ENCODE results near the gene KIF6.

The KIF6 gene

DNA sequence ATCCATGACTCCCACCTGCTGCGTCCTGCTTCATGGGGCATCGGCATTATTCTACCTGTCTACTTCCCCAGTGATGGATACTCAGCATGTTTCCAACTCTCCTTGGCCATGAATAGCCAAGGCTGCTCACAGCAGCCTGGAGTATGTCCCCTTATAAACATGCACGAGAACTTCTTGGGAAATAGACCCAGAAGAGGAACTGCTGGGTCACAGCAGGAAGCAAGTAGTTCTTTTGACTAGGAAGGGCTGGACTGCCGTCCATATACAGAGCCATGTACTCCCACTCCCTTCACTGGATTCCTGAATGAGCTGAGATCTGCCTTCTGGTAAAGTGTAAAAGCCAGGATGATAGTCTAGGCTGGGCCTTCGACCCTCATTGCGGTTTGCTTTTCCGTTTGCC lies 296.4 kb downstream of the KIF6 start (continued):
- TF ChIP-seq, protein P1, sequence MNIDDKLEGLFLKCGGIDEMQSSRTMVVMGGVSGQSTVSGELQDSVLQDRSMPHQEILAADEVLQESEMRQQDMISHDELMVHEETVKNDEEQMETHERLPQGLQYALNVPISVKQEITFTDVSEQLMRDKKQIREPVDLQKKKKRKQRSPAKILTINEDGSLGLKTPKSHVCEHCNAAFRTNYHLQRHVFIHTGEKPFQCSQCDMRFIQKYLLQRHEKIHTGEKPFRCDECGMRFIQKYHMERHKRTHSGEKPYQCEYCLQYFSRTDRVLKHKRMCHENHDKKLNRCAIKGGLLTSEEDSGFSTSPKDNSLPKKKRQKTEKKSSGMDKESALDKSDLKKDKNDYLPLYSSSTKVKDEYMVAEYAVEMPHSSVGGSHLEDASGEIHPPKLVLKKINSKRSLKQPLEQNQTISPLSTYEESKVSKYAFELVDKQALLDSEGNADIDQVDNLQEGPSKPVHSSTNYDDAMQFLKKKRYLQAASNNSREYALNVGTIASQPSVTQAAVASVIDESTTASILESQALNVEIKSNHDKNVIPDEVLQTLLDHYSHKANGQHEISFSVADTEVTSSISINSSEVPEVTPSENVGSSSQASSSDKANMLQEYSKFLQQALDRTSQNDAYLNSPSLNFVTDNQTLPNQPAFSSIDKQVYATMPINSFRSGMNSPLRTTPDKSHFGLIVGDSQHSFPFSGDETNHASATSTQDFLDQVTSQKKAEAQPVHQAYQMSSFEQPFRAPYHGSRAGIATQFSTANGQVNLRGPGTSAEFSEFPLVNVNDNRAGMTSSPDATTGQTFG (tag by site-specific recombination; IDR thresholded peaks at IDR 0.05; ENCODE audit: borderline replicate concordance) = no peak
- TF ChIP-seq ZNF324 (tag by site-specific recombination; IDR thresholded peaks at IDR 0.05) (no peak), KLF17 (tag by site-specific recombination; IDR thresholded peaks at IDR 0.05) (no peak)
- TF ChIP-seq, protein P2, sequence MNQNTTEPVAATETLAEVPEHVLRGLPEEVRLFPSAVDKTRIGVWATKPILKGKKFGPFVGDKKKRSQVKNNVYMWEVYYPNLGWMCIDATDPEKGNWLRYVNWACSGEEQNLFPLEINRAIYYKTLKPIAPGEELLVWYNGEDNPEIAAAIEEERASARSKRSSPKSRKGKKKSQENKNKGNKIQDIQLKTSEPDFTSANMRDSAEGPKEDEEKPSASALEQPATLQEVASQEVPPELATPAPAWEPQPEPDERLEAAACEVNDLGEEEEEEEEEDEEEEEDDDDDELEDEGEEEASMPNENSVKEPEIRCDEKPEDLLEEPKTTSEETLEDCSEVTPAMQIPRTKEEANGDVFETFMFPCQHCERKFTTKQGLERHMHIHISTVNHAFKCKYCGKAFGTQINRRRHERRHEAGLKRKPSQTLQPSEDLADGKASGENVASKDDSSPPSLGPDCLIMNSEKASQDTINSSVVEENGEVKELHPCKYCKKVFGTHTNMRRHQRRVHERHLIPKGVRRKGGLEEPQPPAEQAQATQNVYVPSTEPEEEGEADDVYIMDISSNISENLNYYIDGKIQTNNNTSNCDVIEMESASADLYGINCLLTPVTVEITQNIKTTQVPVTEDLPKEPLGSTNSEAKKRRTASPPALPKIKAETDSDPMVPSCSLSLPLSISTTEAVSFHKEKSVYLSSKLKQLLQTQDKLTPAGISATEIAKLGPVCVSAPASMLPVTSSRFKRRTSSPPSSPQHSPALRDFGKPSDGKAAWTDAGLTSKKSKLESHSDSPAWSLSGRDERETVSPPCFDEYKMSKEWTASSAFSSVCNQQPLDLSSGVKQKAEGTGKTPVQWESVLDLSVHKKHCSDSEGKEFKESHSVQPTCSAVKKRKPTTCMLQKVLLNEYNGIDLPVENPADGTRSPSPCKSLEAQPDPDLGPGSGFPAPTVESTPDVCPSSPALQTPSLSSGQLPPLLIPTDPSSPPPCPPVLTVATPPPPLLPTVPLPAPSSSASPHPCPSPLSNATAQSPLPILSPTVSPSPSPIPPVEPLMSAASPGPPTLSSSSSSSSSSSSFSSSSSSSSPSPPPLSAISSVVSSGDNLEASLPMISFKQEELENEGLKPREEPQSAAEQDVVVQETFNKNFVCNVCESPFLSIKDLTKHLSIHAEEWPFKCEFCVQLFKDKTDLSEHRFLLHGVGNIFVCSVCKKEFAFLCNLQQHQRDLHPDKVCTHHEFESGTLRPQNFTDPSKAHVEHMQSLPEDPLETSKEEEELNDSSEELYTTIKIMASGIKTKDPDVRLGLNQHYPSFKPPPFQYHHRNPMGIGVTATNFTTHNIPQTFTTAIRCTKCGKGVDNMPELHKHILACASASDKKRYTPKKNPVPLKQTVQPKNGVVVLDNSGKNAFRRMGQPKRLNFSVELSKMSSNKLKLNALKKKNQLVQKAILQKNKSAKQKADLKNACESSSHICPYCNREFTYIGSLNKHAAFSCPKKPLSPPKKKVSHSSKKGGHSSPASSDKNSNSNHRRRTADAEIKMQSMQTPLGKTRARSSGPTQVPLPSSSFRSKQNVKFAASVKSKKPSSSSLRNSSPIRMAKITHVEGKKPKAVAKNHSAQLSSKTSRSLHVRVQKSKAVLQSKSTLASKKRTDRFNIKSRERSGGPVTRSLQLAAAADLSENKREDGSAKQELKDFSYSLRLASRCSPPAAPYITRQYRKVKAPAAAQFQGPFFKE (tag by site-specific recombination; IDR thresholded peaks at IDR 0.05; ENCODE audit: borderline replicate concordance) = no peak

DNA sequence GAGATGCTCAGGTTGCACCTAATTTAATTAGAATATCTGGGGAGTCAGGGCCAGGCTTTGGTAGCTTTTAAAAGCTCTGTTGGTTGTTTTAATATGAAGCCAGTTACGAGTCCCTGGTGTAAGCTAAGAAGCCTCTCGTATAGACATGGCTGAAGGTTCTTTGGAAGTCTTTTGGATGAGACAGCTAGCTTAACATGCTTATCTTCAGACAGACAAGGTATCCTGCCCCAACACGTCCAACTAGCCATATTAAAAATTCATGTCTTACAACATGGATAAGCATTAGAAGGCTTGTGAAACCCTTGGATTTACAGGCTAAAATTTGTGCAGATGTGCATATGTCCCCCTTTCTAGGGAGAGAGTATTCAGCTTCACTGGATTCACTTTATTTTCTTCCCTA lies 297.1 kb downstream of the KIF6 start:
- Histone ChIP-seq H3K9me3 (ENCODE audit: control insufficient read depth, insufficient read depth, low read depth, low read length) (no peaks in the 10 kb centered on the region), H3K4me1 (ENCODE audit: control insufficient read depth, insufficient read depth, low read length) (no peaks in the 10 kb centered on the region), H3K36me3 (ENCODE audit: control insufficient read depth in 2 of 2, insufficient read depth in 1 of 2, low read length in 2 of 2) (no peaks in the 10 kb centered on the region), H3K4me3 (ENCODE audit: low read depth, low read length) (no peak overlapping the region), H3K27ac (ENCODE audit: extremely low read depth, low read depth, low read length) (no peak overlapping the region)
- ChIA-PET POLR2A (no interaction called here), CTCF (no interaction called here)
- no peak for TF ChIP-seq ZNF214 (tag by site-specific recombination; IDR thresholded peaks at IDR 0.05; ENCODE audit: borderline replicate concordance)
- TF ChIP-seq, protein P3, sequence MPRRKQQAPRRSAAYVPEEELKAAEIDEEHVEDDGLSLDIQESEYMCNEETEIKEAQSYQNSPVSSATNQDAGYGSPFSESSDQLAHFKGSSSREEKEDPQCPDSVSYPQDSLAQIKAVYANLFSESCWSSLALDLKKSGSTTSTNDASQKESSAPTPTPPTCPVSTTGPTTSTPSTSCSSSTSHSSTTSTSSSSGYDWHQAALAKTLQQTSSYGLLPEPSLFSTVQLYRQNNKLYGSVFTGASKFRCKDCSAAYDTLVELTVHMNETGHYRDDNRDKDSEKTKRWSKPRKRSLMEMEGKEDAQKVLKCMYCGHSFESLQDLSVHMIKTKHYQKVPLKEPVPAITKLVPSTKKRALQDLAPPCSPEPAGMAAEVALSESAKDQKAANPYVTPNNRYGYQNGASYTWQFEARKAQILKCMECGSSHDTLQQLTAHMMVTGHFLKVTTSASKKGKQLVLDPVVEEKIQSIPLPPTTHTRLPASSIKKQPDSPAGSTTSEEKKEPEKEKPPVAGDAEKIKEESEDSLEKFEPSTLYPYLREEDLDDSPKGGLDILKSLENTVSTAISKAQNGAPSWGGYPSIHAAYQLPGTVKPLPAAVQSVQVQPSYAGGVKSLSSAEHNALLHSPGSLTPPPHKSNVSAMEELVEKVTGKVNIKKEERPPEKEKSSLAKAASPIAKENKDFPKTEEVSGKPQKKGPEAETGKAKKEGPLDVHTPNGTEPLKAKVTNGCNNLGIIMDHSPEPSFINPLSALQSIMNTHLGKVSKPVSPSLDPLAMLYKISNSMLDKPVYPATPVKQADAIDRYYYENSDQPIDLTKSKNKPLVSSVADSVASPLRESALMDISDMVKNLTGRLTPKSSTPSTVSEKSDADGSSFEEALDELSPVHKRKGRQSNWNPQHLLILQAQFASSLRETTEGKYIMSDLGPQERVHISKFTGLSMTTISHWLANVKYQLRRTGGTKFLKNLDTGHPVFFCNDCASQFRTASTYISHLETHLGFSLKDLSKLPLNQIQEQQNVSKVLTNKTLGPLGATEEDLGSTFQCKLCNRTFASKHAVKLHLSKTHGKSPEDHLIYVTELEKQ (tag by site-specific recombination; IDR thresholded peaks at IDR 0.05; ENCODE audit: borderline replicate concordance) = no peak
- no peak for TF ChIP-seq ZNF664 (tag by site-specific recombination; IDR thresholded peaks at IDR 0.05)
- TF ChIP-seq HOXC10 (CRISPR knock-in tag; IDR thresholded peaks at IDR 0.05) = no peak
- no peak for TF ChIP-seq ZNF670 (tag by site-specific recombination; IDR thresholded peaks at IDR 0.05; ENCODE audit: low read depth)
- TF ChIP-seq ZNF701 (tag by site-specific recombination; IDR thresholded peaks at IDR 0.05) = no peak
- no peak for TF ChIP-seq PRDM1 (tag by site-specific recombination; IDR thresholded peaks at IDR 0.05)
- no peak for TF ChIP-seq ZNF341 (tag by site-specific recombination; IDR thresholded peaks at IDR 0.05; ENCODE audit: low read depth)
- TF ChIP-seq ZNF398 (tag by site-specific recombination; IDR thresholded peaks at IDR 0.05) = no peak
- no peak for TF ChIP-seq SALL2 (tag by site-specific recombination; IDR thresholded peaks at IDR 0.05; ENCODE audit: borderline replicate concordance)
- no peak for TF ChIP-seq KLF1 (tag by site-specific recombination; IDR thresholded peaks at IDR 0.05)
- no peak for TF ChIP-seq ZNF26 (tag by site-specific recombination; IDR thresholded peaks at IDR 0.05)
- TF ChIP-seq, protein P4, sequence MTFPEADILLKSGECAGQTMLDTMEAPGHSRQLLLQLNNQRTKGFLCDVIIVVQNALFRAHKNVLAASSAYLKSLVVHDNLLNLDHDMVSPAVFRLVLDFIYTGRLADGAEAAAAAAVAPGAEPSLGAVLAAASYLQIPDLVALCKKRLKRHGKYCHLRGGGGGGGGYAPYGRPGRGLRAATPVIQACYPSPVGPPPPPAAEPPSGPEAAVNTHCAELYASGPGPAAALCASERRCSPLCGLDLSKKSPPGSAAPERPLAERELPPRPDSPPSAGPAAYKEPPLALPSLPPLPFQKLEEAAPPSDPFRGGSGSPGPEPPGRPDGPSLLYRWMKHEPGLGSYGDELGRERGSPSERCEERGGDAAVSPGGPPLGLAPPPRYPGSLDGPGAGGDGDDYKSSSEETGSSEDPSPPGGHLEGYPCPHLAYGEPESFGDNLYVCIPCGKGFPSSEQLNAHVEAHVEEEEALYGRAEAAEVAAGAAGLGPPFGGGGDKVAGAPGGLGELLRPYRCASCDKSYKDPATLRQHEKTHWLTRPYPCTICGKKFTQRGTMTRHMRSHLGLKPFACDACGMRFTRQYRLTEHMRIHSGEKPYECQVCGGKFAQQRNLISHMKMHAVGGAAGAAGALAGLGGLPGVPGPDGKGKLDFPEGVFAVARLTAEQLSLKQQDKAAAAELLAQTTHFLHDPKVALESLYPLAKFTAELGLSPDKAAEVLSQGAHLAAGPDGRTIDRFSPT (tag by site-specific recombination; IDR thresholded peaks at IDR 0.05) = no peak
